GM12864 (cell line): Measurements from ENCODE around the gene NR6A1.

Experiments used
- DNase-seq: peaks from one replicate; pipeline ENCODE4 v3.0.0-alpha.2; 2011; ENCODE audit warnings: low read depth
- H3K4me3 ChIP-seq: 2 replicates; pipeline ENCODE4 v1.5.1; 2011; ENCODE audit warnings: mild to moderate bottlenecking, low read depth, low read length, control low read depth
- TF ChIP-seq, protein P1 (sequence below): IDR thresholded peaks from 2 replicates; pipeline ENCODE4 v1.5.1; 2011; ENCODE audit warnings: low read depth, mild to moderate bottlenecking, moderate library complexity, low read length, control low read depth, inconsistent platforms; ENCODE audit errors: missing control alignments

Gene NR6A1

DNA sequence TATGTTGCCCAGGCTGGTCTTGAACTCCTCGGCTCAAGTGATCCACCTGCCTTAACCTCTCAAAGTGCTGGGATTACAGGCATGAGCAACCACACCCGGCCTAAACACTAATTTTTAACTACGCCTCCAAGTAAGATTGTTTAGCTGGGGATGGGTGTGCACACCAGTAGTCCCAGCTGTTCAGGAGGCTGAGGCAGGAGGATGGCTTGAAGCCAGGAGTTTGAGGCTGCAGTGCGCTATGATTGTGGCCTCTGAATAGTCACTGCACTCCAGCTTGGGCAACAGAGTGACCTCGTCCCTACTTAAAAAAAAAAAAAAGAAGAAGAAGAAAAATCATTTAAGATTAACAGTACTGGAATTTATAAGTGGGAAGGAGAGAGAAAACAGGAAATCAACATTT lies 173.1 kb downstream of the NR6A1 start:
- no peak overlapping the region for H3K4me3 ChIP-seq
- DNase-seq: no peak
- TF ChIP-seq, protein P1, sequence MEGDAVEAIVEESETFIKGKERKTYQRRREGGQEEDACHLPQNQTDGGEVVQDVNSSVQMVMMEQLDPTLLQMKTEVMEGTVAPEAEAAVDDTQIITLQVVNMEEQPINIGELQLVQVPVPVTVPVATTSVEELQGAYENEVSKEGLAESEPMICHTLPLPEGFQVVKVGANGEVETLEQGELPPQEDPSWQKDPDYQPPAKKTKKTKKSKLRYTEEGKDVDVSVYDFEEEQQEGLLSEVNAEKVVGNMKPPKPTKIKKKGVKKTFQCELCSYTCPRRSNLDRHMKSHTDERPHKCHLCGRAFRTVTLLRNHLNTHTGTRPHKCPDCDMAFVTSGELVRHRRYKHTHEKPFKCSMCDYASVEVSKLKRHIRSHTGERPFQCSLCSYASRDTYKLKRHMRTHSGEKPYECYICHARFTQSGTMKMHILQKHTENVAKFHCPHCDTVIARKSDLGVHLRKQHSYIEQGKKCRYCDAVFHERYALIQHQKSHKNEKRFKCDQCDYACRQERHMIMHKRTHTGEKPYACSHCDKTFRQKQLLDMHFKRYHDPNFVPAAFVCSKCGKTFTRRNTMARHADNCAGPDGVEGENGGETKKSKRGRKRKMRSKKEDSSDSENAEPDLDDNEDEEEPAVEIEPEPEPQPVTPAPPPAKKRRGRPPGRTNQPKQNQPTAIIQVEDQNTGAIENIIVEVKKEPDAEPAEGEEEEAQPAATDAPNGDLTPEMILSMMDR: no peak

DNA sequence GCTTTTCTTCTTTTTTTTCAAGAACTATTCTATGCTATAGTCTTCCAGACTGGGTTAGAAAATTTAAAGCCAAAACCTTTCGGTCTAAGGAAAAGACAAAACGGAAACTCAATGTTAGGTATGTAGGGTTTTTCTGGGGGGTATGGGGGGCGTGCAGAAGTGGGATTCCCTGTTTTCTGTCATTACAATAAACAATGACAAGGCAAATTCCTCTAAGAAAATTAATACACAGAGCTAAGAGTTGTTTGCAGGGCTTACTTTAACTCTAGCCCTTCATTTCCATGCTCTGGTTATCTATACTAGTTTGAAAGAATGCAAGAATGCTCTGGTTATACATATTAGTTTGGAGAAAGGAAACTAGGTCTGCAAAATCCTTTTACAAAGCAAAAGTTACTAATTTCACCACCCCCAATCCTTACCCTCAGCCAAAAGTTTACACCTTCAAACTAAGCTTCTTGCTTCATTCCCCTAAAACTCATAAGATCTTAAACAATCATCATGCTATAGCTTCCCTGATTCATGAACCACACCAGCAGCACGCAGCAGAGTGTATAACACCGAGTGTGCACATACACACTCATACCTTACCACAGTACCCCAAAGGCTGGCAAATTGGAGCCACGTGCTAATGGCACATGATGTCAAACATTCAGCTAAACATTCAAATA lies 174.8 kb downstream of the NR6A1 start:
- TF ChIP-seq, protein P1: no peak
- DNase-seq: no peak
- no peak overlapping the region for H3K4me3 ChIP-seq

DNA sequence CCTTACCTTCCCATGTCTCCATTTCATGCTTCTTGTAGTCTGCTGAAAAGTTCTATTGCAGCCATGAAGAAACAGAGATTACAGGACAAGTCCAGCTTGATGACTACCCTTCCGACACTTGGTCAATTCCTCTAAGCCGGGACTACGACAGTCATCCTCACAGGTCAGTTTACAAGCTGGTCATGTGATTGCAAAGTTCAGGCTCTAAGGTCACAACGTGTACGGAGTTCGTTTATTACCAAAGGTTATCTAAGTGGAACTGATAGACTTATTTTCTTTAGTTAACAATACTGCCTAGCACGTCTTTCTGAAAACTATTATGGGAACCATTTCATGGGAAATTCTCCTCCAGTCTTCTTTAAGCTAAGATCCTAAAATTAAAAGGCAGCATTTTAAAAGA lies 175.4 kb downstream of the NR6A1 start:
- TF ChIP-seq, protein P1: no peak
- DNase-seq: no peak
- no peak overlapping the region for H3K4me3 ChIP-seq

GRCh38 chr9:124594673-124595072 lies 176.4 kb downstream of the NR6A1 start:
- no peak overlapping the region for H3K4me3 ChIP-seq
- no peak for DNase-seq

DNA sequence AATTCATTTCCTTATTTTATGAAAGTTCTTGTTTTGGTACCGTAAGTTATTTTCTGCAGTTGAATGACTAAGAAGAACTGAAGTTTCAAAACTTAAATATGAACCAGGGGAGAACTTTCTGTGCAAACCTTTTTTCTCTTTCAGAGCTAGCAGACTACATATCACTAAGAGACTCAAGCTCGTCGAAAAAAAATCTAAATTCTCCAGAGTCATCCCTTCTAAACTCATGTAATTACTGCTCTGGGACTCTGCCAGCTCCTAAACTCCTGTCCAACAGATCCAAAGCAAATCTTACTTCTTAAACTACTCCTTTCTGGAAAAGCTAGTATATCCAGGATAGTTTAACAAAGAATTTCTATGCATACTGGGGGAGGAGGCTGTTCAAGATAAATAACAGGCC lies 176.9 kb downstream of the NR6A1 start:
- DNase-seq: no peak
- TF ChIP-seq, protein P1: no peak
- H3K4me3 ChIP-seq: no peak overlapping the region

More at GRCh38 chr9:124594673-124595072, 176.4 kb downstream of the NR6A1 start:
- TF ChIP-seq, protein P1: no peak

DNA sequence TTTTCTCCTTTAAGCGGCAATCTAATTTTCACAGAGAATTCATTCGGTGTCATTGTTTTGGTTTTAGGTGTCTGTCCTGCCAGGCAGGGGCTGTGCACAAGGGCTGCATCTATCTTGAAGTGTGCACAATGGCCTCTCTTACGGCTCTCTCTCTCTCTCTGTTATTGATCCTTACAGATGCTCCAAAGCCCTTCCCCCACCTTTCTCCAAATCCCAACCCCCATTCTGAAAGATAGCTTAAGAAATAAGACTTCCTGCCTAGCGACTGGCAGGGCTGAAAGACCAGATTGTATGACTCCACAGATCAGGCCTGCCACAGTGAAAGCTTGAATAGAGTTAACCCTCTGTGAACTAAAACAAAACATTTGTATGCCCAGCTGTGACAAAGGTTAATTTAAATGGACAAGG lies 177.5 kb downstream of the NR6A1 start:
- no peak for DNase-seq
- TF ChIP-seq, protein P1: no peak
- H3K4me3 ChIP-seq: no peak overlapping the region

DNA sequence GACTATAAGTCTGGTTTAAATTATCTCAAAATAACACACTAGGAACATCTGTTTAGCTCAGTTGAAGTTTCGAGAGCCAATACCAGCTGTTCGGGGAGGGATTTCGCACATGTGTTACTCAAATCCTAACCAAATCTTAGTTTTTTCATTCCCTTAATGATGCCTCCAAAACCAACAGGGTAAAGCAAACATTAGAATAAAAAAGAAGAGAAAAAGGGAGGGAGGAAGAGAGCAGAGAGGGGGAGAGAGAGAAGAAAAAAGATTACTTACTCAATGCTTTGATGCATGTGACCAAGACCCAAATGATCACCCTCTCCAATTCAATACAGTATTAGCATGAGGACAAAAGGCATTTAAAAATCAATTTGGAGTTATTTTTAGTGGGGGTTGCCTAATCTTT lies 177.9 kb downstream of the NR6A1 start:
- DNase-seq: no peak
- H3K4me3 ChIP-seq: no peak overlapping the region
- TF ChIP-seq, protein P1: no peak
